SK-N-SH (cell line): ENCODE data around the gene ACVR2B.

Experiments used
- CHD2 ChIP-seq: fragments of 150-350 bp; IDR thresholded peaks from 2 replicates; pipeline ENCODE4 v1.6.1; 2018; ENCODE audit warnings: low read length; ENCODE audit not compliant: partially characterized antibody
- CTCF ChIP-seq: fragments of 200-600 bp; sonication (generic); IDR thresholded peaks from 2 replicates; pipeline ENCODE4 v1.6.1; 2017; ENCODE audit warnings: antibody characterized with exemption, mild to moderate bottlenecking, moderate library complexity
- EZH2phosphoT487 ChIP-seq: fragments of 200-600 bp; sonication (generic); IDR thresholded peaks from 2 replicates; pipeline ENCODE4 v1.6.1; 2017; ENCODE audit warnings: low read depth, mixed run types, mild to moderate bottlenecking, antibody characterized with exemption, moderate library complexity, borderline replicate concordance
- JUND ChIP-seq: IDR thresholded peaks from 2 replicates; pipeline ENCODE4 v1.4.0; 2012
- NFIC ChIP-seq: IDR thresholded peaks from 2 replicates; pipeline ENCODE4 v1.4.0; 2012; ENCODE audit warnings: borderline replicate concordance
- POLR2AphosphoS5 ChIP-seq: IDR thresholded peaks from 2 replicates; pipeline ENCODE4 v1.6.1; 2012; ENCODE audit warnings: low read depth, low read length
- REST ChIP-seq: IDR thresholded peaks from 2 replicates; pipeline ENCODE4 v1.6.1; 2012; ENCODE audit warnings: mild to moderate bottlenecking, low read depth, low read length, moderate library complexity
- RFX5 ChIP-seq: IDR thresholded peaks from 2 replicates; pipeline ENCODE4 v1.6.1; 2012; ENCODE audit warnings: mild to moderate bottlenecking, improper control_type of control experiment, low read length
- RXRA ChIP-seq: IDR thresholded peaks from 2 replicates; pipeline ENCODE4 v1.4.0; 2012; ENCODE audit warnings: low read depth, mild to moderate bottlenecking, borderline replicate concordance
- TCF12 ChIP-seq: IDR thresholded peaks from 2 replicates; pipeline ENCODE4 v1.4.0; 2012
- USF1 ChIP-seq: IDR thresholded peaks from 2 replicates; pipeline ENCODE4 v1.4.0; 2012; ENCODE audit warnings: low read depth, borderline replicate concordance
- ZBTB33 ChIP-seq: IDR thresholded peaks from 2 replicates; pipeline ENCODE4 v1.4.0; 2012; ENCODE audit warnings: low read depth, borderline replicate concordance
- TF ChIP-seq, protein P1 (sequence below): IDR thresholded peaks from 2 replicates; pipeline ENCODE4 v1.4.0; 2012; ENCODE audit warnings: low read depth

DNA sequence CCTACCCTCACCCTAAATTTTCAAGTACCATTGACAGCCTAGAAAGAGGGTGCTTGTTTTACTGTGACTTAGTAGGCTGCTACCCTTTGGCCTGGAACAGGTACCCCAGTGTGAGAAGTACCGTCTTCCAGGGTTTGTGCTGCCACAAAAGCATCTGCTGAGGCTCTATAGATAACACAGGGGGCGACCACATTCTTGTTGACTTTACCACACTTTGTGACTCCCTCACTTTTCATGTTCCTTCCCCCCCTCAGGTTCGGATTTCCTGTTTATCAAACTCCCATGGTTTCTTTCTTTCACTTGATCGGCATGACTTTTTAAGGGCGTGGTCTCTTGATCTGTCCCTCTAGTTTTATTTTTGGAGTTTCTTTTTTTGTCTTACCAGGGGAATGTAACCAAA, 66.0 kb downstream of the ACVR2B start:
- TF ChIP-seq RFX5 (no peak), CTCF (no peak), POLR2AphosphoS5 (no peak), CHD2 (no peak), TCF12 (no peak), JUND (no peak), NFIC (no peak), USF1 (no peak), REST (no peak), ZBTB33 (no peak), EZH2phosphoT487 (no peak), RXRA (no peak)
- TF ChIP-seq, protein P1, sequence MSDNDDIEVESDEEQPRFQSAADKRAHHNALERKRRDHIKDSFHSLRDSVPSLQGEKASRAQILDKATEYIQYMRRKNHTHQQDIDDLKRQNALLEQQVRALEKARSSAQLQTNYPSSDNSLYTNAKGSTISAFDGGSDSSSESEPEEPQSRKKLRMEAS, result no peak
